ENCODE results near the gene ZNF804A.

Gene ZNF804A

DNA sequence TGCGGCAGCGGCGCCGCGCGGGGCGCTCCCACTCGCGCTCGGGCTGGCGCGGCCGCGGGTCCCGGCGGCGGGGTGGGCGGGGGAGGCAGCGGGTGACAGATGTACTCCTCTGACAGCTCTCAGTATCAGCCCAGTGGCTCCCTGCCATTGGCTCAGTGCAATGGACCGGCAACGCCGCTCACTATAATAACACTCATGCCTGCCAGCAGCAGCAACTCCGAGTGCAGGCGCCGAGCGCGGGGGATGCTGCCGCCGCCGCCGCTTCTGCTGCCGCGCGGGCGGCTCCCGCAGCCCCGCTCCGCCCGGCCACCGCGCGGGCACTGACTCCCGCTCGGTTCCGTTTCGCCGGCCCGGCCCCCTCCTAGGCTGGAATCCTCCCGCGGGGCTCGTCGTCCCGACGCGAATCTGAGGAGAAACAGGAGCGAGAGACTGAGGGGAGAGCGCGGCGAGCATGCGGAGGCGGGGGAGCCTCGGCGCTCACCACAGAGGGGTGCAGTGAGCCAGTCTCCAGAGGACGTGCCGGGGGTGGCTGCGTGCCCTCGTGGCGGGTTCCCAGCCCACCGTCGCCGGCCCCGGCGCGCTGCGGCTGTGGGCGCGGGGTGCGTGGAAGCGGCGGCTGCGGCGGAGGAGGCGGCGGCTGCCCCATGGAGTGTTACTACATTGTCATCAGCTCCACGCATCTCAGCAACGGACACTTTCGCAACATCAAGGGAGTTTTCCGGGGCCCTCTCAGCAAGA, at the start of gene ZNF804A:
Gene ZNF804A (plus strand): TSS at position 214 of the 738 bp plus-strand sequence. CDS start 431 bp downstream, at position 645.
- DNase-seq (ENCODE audit: extremely low read depth, low read depth), result no peak
- TF ChIP-seq, protein P1, sequence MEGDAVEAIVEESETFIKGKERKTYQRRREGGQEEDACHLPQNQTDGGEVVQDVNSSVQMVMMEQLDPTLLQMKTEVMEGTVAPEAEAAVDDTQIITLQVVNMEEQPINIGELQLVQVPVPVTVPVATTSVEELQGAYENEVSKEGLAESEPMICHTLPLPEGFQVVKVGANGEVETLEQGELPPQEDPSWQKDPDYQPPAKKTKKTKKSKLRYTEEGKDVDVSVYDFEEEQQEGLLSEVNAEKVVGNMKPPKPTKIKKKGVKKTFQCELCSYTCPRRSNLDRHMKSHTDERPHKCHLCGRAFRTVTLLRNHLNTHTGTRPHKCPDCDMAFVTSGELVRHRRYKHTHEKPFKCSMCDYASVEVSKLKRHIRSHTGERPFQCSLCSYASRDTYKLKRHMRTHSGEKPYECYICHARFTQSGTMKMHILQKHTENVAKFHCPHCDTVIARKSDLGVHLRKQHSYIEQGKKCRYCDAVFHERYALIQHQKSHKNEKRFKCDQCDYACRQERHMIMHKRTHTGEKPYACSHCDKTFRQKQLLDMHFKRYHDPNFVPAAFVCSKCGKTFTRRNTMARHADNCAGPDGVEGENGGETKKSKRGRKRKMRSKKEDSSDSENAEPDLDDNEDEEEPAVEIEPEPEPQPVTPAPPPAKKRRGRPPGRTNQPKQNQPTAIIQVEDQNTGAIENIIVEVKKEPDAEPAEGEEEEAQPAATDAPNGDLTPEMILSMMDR (IDR thresholded peaks at IDR 0.05; ENCODE audit: low read depth, low read length, missing control alignments), result no peak
- peak within 1 kb of the TSS; percentile 32 for H3K4me3 ChIP-seq (replicated peaks; ENCODE audit: low read depth, low read length)

DNA sequence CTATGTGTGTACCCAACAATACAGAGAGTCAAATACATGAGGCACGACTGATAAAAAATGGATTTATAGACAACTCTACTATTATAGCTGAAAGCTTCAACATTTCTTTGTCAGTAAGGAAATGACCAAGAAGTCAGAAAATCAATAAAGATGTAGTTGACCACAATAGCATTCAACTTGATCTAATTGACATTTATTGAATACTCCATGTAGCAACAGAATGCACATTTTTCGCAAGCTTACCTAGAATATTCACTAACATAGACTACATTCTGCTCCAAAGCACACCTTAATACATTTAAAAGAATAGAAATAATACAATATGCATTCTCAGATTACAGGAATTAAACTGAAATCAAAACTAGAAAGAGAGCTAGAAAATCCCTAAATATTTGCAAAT, 49.2 kb upstream of the ZNF804A start:
- TF ChIP-seq, protein P1 (IDR thresholded peaks at IDR 0.05; ENCODE audit: low read depth, low read length, missing control alignments), result no peak
- no peak for DNase-seq (ENCODE audit: extremely low read depth, low read depth)
- H3K4me3 ChIP-seq (replicated peaks; ENCODE audit: low read depth, low read length), result no peak overlapping the region

DNA sequence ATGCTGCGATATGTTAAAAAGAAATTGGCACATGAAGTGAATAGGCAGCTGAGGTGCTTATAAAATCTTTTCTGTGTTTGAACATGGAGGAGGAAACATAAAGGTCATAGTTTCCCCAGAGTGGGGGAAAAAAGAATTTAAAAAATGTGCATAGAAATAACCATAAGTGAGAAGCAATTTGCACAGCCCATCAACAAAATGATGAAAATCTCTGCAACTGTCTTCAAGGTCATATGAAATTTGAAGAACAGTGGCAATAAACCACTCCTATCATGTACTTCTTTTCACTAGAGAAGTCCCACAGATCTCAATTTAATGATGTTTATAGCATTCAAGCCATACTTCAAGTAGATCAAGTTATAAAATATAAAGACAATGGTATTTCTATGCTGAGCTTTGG, 46.7 kb upstream of the ZNF804A start:
- no peak for DNase-seq (ENCODE audit: extremely low read depth, low read depth)
- no peak overlapping the region for H3K4me3 ChIP-seq (replicated peaks; ENCODE audit: low read depth, low read length)
- TF ChIP-seq, protein P1 (IDR thresholded peaks at IDR 0.05; ENCODE audit: low read depth, low read length, missing control alignments), result no peak

DNA sequence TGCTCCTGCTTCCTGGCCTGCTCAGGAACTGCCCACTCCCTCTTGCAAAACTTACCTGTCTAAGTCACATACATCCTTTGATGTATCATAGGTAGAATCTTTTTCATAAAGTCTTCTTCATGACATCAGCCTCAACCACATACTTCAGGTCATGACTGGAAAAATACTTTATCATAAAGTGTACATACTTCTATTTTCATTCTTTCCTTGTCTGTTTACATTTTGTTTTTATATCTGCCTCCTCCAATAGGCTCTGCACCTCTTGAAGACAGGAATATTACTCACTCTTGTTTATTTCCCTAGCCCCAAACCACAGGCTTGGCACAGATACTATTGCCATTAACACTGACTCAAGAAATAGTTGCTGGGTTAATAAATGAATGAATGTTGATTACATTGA, 43.6 kb upstream of the ZNF804A start:
- no peak for DNase-seq (ENCODE audit: extremely low read depth, low read depth)
- no peak overlapping the region for H3K4me3 ChIP-seq (replicated peaks; ENCODE audit: low read depth, low read length)
- TF ChIP-seq, protein P1 (IDR thresholded peaks at IDR 0.05; ENCODE audit: low read depth, low read length, missing control alignments), result no peak

DNA sequence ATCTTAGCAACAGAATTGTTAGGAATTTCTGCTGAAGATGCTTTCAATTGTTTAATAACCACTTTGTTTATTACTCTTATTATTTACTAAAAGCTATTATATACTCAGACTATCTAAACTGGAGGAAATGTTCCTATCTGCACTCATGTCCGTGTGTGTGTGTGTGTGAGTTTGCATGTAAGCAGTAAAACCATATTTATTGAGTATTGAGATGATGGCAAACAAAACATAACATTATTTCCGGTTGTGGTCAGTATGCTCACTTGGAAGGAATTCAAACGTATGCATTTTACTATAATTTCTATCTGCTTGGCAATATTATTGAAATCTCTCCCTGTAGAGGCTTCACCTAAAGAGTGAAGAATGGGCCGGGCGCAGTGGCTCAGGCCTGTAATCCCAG, 43.0 kb upstream of the ZNF804A start:
- no peak for DNase-seq (ENCODE audit: extremely low read depth, low read depth)
- TF ChIP-seq, protein P1 (IDR thresholded peaks at IDR 0.05; ENCODE audit: low read depth, low read length, missing control alignments), result no peak
- H3K4me3 ChIP-seq (replicated peaks; ENCODE audit: low read depth, low read length), result no peak overlapping the region

DNA sequence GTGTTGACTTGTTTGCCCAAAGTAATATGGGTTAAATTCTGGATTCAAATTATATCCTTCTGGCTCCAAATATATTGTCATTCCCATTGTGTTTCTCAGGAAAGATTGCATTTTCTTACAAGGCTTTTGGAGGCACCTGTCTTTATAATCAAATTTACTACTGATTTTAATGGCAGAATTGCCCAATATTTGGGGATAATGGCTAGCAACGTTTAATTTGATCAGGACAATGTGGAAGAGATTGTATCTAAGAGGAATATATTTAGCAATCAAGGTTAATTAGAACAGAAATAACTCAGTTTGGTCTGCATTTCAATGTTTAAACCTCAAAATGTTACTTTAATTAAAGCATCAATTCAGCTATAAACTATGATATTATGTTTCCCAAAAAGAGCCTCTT, 41.7 kb upstream of the ZNF804A start:
- no peak overlapping the region for H3K4me3 ChIP-seq (replicated peaks; ENCODE audit: low read depth, low read length)
- DNase-seq (ENCODE audit: extremely low read depth, low read depth), result no peak
- TF ChIP-seq, protein P1 (IDR thresholded peaks at IDR 0.05; ENCODE audit: low read depth, low read length, missing control alignments), result no peak
